CD4-positive, alpha-beta T cell treated with Interferon gamma for 1 hour (primary cell): ENCODE data around the gene MAVS.
A peak's percentile ranks its signal among the peaks of the same experiment; 100 is the strongest.

Experiments
- DNase-seq: peaks from one replicate; pipeline ENCODE4 v3.0.0-alpha.2; 2020

The MAVS gene

GRCh38 chr20:3916364-3916763 lies 69.7 kb downstream of the MAVS start:
- DNase-seq, result no peak

GRCh38 chr20:3919352-3919751 lies 72.7 kb downstream of the MAVS start:
- no peak for DNase-seq

DNA sequence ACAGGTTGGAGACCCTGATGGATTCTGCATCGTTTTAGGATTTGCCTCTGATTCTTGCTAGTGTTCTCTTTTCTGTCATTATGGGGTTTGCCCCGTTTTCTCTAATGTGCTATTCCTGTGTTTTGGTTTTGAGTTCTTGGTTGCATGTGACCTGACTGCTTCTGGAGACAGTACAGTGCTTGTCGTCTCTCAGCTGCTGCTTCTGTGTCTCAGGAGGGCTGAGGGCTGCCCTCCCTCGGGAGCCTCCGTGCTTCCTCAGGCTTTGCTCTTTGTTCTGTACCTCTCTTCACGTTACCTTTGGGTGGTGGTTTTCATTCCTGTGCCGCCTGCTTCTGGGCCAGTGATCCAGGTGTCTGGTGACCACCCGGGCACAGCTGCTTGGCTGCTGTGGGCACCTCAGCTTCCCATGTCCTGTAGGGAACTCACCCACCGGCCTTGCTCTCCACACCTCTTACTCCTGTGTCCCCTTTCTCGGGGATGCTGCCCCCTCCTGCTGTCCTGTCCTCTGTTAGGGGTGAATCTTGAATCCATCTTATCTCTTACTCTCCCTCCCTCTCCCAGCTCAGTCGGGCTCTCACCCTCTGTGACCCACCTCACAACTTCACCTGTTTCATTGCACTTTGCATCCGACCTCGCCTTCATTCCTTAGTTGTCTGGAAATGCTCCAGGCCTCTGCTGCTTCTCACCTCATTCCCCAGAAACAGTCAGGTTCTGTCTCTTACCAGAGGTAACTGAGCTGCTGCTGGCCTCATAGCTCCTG lies 75.8 kb downstream of the MAVS start:
- no peak for DNase-seq

DNA sequence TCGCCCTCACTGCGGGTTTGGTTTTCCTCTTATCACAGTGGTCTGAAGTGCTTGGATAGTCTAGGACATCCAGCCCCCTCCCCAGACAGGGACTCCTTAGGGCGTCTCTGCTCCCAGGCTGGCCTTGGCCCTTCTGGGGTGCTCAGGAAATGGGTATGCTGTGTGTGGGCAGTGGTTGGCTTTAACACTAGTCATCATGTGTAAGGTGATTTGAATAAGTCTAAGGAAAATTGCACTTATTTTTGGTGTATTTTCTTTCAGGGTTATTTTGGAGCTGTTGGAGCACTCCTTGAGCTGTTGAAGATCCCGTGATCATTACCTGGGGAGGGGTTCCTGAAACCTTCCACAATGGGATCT lies 76.3 kb downstream of the MAVS start:
- no peak for DNase-seq

- DNase-seq, result no peak
Measured at GRCh38 chr20:3923818-3924217, 77.2 kb downstream of the MAVS start.

DNA sequence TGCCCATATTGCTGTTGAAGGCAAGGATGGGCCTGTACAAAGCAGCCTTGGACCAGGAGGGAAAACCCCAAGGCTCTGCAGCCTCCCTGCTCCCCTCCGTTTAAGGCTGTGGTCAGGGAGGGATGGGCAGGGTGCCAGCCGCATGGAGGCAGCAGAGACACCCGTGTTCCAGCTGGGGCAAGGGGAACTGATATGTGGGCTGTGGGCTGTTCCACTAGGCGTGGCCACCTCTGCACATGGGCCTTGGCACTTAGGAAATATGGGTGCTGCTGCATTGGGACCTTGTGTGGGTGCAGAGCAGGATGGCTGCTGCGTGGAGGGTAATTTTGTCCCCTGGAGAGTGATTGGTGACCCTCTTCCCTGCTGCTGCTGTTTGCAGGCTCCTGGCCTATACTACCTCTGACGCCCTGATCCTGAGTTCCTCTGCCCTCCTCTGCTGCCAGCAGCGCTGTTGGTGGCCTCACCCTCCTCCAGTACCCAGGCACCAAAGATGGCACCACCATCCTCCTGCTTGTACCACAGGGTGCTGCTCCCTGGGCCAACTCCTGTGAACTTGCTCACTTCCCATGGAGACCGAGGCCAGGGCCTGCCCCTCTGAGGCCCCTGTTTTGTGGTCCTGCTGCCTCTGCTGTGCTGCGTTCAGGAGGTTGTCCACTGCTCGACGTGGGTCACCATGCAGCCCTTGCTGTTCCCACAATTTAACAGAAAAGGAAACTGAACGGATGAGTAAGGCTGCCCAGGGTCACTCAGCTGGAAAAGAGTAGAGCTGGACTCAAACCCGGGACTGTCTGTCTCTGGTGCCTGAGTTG lies 77.9 kb downstream of the MAVS start:
- DNase-seq, result peak; percentile 28

DNA sequence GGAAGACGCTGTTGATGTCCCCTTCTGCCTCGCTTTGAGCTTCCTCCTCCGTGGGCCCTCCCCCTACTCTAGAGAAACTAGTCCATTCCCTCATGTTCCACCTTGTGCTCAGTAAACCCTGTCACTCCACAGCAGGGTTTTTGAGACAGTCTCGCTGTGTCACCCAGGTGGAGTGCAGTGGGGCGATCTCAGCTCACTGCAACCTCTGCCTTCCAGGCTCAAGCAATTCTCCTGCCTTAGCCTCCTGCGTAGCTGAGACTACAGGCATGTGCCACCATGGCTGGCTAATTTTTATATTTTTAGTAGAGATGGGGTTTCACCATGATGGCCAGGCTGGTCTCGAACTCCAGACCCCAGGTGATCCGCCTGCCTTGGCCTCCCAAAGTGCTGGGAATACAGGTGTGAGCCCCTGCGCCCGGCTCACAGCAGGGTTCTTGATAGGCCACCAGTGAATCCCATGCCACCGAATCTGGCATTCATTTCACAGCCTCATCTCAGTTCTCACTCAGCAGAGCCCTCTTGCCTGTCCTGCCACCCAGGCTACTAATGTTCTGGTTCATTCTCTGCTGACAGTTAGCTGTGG lies 78.6 kb downstream of the MAVS start:
- DNase-seq, result no peak
